Measurements from ENCODE around the gene PGBD5. TPM values are rescaled to one million over a fixed set of nuclear protein-coding genes. Genes with fewer than 3 reads are reported as not detected.

PGBD5 gene
- total and polyA plus RNA-seq, 9 of the 15 experiments (the other 6 are each of a cell fraction or from before 2014, with no cell fraction given), result under 0.01 to 0.40 (median 0.10) TPM; not detected in 3

GRCh38 chr1:230299191-230300006, 126.7 kb downstream of the PGBD5 start:
- TF ChIP-seq IRF9 (tag; IDR thresholded peaks at IDR 0.05) (no peak), SLC30A9 (CRISPR knock-in tag; IDR thresholded peaks at IDR 0.05) (no peak), AFF1 (IDR thresholded peaks at IDR 0.05; ENCODE audit: low read depth in 1 of 2, partially characterized antibody in 2 of 2) (no peak), STAT5A (IDR thresholded peaks at IDR 0.05; ENCODE audit: borderline replicate concordance, low read length) (no peak), HNRNPLL (IDR thresholded peaks at IDR 0.05; ENCODE audit: low read depth, low read length, poor library complexity, severe bottlenecking) (no peak)
- TF ChIP-seq, protein P1, sequence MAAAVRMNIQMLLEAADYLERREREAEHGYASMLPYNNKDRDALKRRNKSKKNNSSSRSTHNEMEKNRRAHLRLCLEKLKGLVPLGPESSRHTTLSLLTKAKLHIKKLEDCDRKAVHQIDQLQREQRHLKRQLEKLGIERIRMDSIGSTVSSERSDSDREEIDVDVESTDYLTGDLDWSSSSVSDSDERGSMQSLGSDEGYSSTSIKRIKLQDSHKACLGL (CRISPR knock-in tag; IDR thresholded peaks at IDR 0.05; ENCODE audit: borderline replicate concordance, poor library complexity, severe bottlenecking), result no peak
- BruUV-seq (replicated peaks), result no TSS peak
- intact Hi-C loops (cut with micrococcal nuclease), result no loop called here
- H3K4me1 ChIP-seq (replicated peaks in 1 of 2; ENCODE audit: control insufficient read depth in 2 of 2, insufficient read depth in 2 of 2, low read length in 2 of 2), result no peaks in the 10 kb centered on the region
- no peak overlapping the region for H3K4me2 ChIP-seq (ENCODE audit: insufficient read depth, low read length)
- 8% methylated on average over 15 of the region's 15 CpGs for WGBS (ENCODE audit: insufficient coverage, low coverage, missing lambda C conversion rate)
- H3K9me1 ChIP-seq (ENCODE audit: control insufficient read depth, insufficient read depth, low read length), result no peaks in the 10 kb centered on the region
- no peak overlapping the region for H3K4me3 ChIP-seq
- no peak for DNase-seq (ENCODE audit: extremely low read depth in 1 of 4, low spot score in 3 of 4)
- ChIA-PET POLR2A (no interaction called here), CTCF (ENCODE audit: low intra/inter-chr PET ratio) (no interaction called here)
- no peak for ATAC-seq
- H3K36me3 ChIP-seq (ENCODE audit: control insufficient read depth, insufficient read depth, low read length), result no peaks in the 10 kb centered on the region
- H3K27me3 ChIP-seq (ENCODE audit: control insufficient read depth in 2 of 2, insufficient read depth in 2 of 2, low read length in 2 of 2), result peaks cover 53 to 55% of the 10 kb centered on the region in 2 experiments
- in situ Hi-C loops (cut with MboI), result loop anchor here (10.0 to 25.0 kb wide), 2 partner anchors 587 to 1045 kb away; no protein-coding TSS in a partner anchor
- no peak overlapping the region for H2AFZ ChIP-seq (ENCODE audit: low read depth, low read length)
- H3K9ac ChIP-seq (ENCODE audit: insufficient read depth in 1 of 2, low read depth in 2 of 2, low read length in 2 of 2), result no peak overlapping the region
- H3K27ac ChIP-seq (ENCODE audit: extremely low read depth, low read depth, low read length), result no peak overlapping the region
- H3K9me3 ChIP-seq (replicated peaks; ENCODE audit: control insufficient read depth, insufficient read depth, low read depth, low read length), result no peaks in the 10 kb centered on the region
- no peaks in the 10 kb centered on the region for H3K79me2 ChIP-seq (ENCODE audit: control insufficient read depth, insufficient read depth, low read length)
- FAIRE-seq, result no peak
- H4K20me1 ChIP-seq (replicated peaks; ENCODE audit: control insufficient read depth, insufficient read depth, low read length), result peaks cover 6% of the 10 kb centered on the region; the same call in 1 of the 2 replicates

Data from K562 (cell line).